Forelimb muscle (tissue), 1 donor: ENCODE measurements around the gene HRNR. TPM values are rescaled to one million over a fixed set of nuclear protein-coding genes. Genes with fewer than 3 reads are reported as not detected.

Experiments
- polyA plus RNA-seq: library from polyadenylated mRNA; unstranded; fragments of 120-200 nt; gene quantifications from one replicate; pipeline ENCODE4 v1.2.1, GENCODE V29; 2013; ENCODE audit not compliant: insufficient read length

The HRNR gene
- polyA plus RNA-seq, 1 donor: 0.03 TPM

Other genes starting within 250 kb of the HRNR start
- gene S100A10, start 230.3 kb downstream of the HRNR start, polyA plus RNA-seq: 169 TPM
- 146 TPM for gene S100A11, start 187.2 kb downstream of the HRNR start, polyA plus RNA-seq
- not detected for gene TCHHL1, start 135.1 kb downstream of the HRNR start, polyA plus RNA-seq
- gene TCHH, start 108.7 kb downstream of the HRNR start, polyA plus RNA-seq: 0.03 TPM
- gene RPTN, start 65.0 kb downstream of the HRNR start, polyA plus RNA-seq: not detected
- 0.58 TPM for gene FLG, start 101.0 kb upstream of the HRNR start, polyA plus RNA-seq
- 0.06 TPM for gene FLG2, start 135.8 kb upstream of the HRNR start, polyA plus RNA-seq
- not detected for gene CRNN, start 190.1 kb upstream of the HRNR start, polyA plus RNA-seq